Hepatocyte (in vitro differentiated cells): ENCODE data around the gene DPH5. TPM values are rescaled to one million over a fixed set of nuclear protein-coding genes. Genes with fewer than 3 reads are reported as not detected.

ENCODE experiments used
- DNase-seq: peaks from one replicate; pipeline ENCODE4 v3.0.0-alpha.2; 2016; ENCODE audit warnings: low spot score
- H2AFZ ChIP-seq: fragments of 200-600 bp; sonication (generic); 2 replicates; pipeline ENCODE4 v1.6.0; 2016; ENCODE audit warnings: antibody characterized with exemption, mild to moderate bottlenecking
- H3K27ac ChIP-seq: fragments of 200-600 bp; sonication (generic); 2 replicates; pipeline ENCODE4 v1.5.1; 2016; ENCODE audit warnings: mild to moderate bottlenecking
- H3K27me3 ChIP-seq: fragments of 200-600 bp; sonication (generic); 2 replicates; pipeline ENCODE4 v1.6.1; 2016
- H3K36me3 ChIP-seq: fragments of 200-600 bp; sonication (generic); replicated peaks from 2 replicates; pipeline ENCODE4 v1.5.1; 2016; ENCODE audit warnings: low read depth; ENCODE audit not compliant: insufficient read depth
- H3K4me1 ChIP-seq: fragments of 200-600 bp; sonication (generic); 2 replicates; pipeline ENCODE4 v1.5.1; 2016; ENCODE audit warnings: mild to moderate bottlenecking, moderate library complexity; ENCODE audit not compliant: insufficient read depth
- H3K4me2 ChIP-seq: fragments of 200-600 bp; sonication (generic); 2 replicates; pipeline ENCODE4 v1.6.0; 2016
- H3K4me3 ChIP-seq: fragments of 200-600 bp; sonication (generic); 2 replicates; pipeline ENCODE4 v1.5.1; 2016; ENCODE audit warnings: mild to moderate bottlenecking
- H3K79me2 ChIP-seq: fragments of 200-600 bp; sonication (generic); 2 replicates; pipeline ENCODE4 v1.6.0; 2017; ENCODE audit warnings: mild to moderate bottlenecking
- H3K9me2 ChIP-seq: fragments of 200-600 bp; sonication (generic); replicated peaks from 2 replicates; pipeline ENCODE4 v1.6.0; 2017; ENCODE audit warnings: mild to moderate bottlenecking; ENCODE audit not compliant: insufficient read depth
- H3K9me3 ChIP-seq: fragments of 200-600 bp; sonication (generic); 2 replicates; pipeline ENCODE4 v1.5.1; 2016; ENCODE audit warnings: low read depth, mild to moderate bottlenecking
- H4K20me1 ChIP-seq: fragments of 200-600 bp; sonication (generic); 2 replicates; pipeline ENCODE4 v1.6.0; 2016; ENCODE audit warnings: mild to moderate bottlenecking; ENCODE audit not compliant: insufficient read depth, poor library complexity, severe bottlenecking
- CTCF ChIP-seq: fragments of 200-600 bp; sonication (generic); IDR thresholded peaks from 2 replicates; pipeline ENCODE4 v1.5.1; 2016; ENCODE audit warnings: antibody characterized with exemption, mild to moderate bottlenecking; ENCODE audit not compliant: poor library complexity
- EZH2 ChIP-seq: fragments of 200-600 bp; sonication (generic); IDR thresholded peaks from 2 replicates; pipeline ENCODE4 v1.6.1; 2016; ENCODE audit warnings: antibody characterized with exemption, mild to moderate bottlenecking, borderline replicate concordance
- EZH2phosphoT487 ChIP-seq: fragments of 200-600 bp; sonication (generic); IDR thresholded peaks from one replicate; pipeline ENCODE4 v1.6.1; 2018; ENCODE audit warnings: antibody characterized with exemption, mild to moderate bottlenecking, low read depth, moderate library complexity; ENCODE audit not compliant: unreplicated experiment, severe bottlenecking
- WGBS: methylation state at CpG from one replicate; pipeline ENCODE4 v1.1.6; 2016; ENCODE audit warnings: low lambda C conversion rate; ENCODE audit errors: missing lambda C conversion rate; 5-methylcytosine and 5-hydroxymethylcytosine counted together
- polyA plus RNA-seq: library from polyadenylated mRNA; unstranded; fragments of >200 nt; fragmentation: Nextera tagmentation; extraction: Ambion mirVana; gene quantifications from 2 replicates; pipeline ENCODE4 v1.2.1, GENCODE V29; 2016
- total RNA-seq: library from RNA; depleted of rRNA; stranded (reverse); fragments of >200 nt; gene quantifications from 2 replicates; pipeline ENCODE4 v1.2.3, GENCODE V29; 2014

The DPH5 gene
- total and polyA plus RNA-seq, 2 experiments from 2014 or later, result 19.8 to 35.7 TPM

DNA sequence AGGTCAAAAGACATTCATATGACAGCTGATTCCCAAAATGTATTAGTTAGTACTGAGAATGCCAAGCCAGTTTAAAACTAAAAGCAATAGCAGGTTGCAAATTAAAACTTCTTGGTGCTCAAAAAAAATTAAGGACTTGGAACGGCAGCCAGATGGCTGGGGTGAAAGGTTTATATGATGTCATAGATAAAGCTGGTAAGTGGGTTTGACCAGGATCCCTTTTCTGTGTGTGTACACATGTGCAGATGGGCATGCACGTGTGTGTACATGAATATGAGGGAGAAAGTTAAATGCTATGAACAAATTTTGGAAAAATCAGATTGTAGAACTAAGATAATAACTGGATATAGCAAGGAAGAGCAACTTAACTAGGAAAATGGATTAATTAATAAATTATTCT lies 39.1 kb upstream of the DPH5 start:
- no peaks in the 10 kb centered on the region for H3K79me2 ChIP-seq
- no peak for TF ChIP-seq EZH2
- TF ChIP-seq EZH2phosphoT487, result no peak
- TF ChIP-seq CTCF, result no peak
- no peaks in the 10 kb centered on the region for H3K9me2 ChIP-seq
- H3K4me1 ChIP-seq, result no peaks in the 10 kb centered on the region
- no peak overlapping the region for H3K4me3 ChIP-seq
- H3K9me3 ChIP-seq, result no peaks in the 10 kb centered on the region
- no peak for DNase-seq
- H3K4me2 ChIP-seq, result no peak overlapping the region
- H3K27me3 ChIP-seq, result no peaks in the 10 kb centered on the region
- H3K36me3 ChIP-seq, result no peaks in the 10 kb centered on the region
- H3K27ac ChIP-seq, result no peak overlapping the region
- H4K20me1 ChIP-seq, result no peaks in the 10 kb centered on the region
- no peak overlapping the region for H2AFZ ChIP-seq
- 75% methylated on average over 2 of the region's 2 CpGs for WGBS

GRCh38 chr1:101060992-101061391 lies 35.4 kb upstream of the DPH5 start:
- 97% methylated on average over 1 of the region's 1 CpG for WGBS
- Histone ChIP-seq H2AFZ (no peak overlapping the region), H3K9me2 (no peaks in the 10 kb centered on the region), H3K4me2 (no peak overlapping the region), H3K36me3 (no peaks in the 10 kb centered on the region), H3K79me2 (no peaks in the 10 kb centered on the region), H3K4me3 (no peak overlapping the region), H3K27ac (no peak overlapping the region), H4K20me1 (no peaks in the 10 kb centered on the region), H3K27me3 (no peaks in the 10 kb centered on the region), H3K4me1 (no peaks in the 10 kb centered on the region), H3K9me3 (no peaks in the 10 kb centered on the region)
- DNase-seq, result no peak
- TF ChIP-seq CTCF, result no peak
- TF ChIP-seq EZH2, result no peak
- TF ChIP-seq EZH2phosphoT487, result no peak

DNA sequence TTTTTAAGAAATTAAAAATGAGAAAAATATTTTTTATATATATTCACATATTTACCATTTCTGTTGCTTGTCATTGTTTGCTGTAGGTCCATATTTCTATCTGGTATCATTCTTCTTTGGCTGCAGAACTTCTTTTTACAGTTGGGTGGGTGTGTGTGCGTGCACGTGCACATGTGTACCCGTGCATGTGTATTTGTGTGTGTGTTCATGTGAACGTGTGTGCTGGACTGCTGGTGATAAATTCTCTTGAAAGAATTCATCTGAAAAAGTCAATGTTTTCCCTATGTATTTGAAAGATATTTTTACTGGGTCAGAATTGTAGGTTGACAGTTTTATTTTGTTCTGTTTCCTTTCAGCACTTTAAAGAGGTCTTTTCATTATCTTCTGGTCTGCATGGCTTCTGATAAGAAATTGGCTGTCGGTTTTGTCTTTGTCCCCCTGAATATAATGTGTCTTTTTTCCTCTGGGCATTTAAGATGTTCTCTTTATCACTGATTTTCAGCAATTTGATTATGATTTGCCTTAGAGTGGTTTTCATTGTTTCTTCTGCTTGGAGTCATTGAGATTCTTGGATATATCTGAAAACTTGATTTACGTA lies 34.5 kb upstream of the DPH5 start:
- H3K27me3 ChIP-seq, result no peaks in the 10 kb centered on the region
- no peak overlapping the region for H3K4me2 ChIP-seq
- TF ChIP-seq CTCF, result no peak
- no peak for TF ChIP-seq EZH2
- TF ChIP-seq EZH2phosphoT487, result no peak
- H3K4me3 ChIP-seq, result no peak overlapping the region
- no peaks in the 10 kb centered on the region for H3K36me3 ChIP-seq
- H4K20me1 ChIP-seq, result no peaks in the 10 kb centered on the region
- H3K9me3 ChIP-seq, result no peaks in the 10 kb centered on the region
- no peak overlapping the region for H2AFZ ChIP-seq
- no peaks in the 10 kb centered on the region for H3K4me1 ChIP-seq
- no peaks in the 10 kb centered on the region for H3K9me2 ChIP-seq
- H3K79me2 ChIP-seq, result no peaks in the 10 kb centered on the region
- WGBS, result 49% methylated on average over 6 of the region's 6 CpGs
- DNase-seq, result no peak
- H3K27ac ChIP-seq, result no peak overlapping the region

DNA sequence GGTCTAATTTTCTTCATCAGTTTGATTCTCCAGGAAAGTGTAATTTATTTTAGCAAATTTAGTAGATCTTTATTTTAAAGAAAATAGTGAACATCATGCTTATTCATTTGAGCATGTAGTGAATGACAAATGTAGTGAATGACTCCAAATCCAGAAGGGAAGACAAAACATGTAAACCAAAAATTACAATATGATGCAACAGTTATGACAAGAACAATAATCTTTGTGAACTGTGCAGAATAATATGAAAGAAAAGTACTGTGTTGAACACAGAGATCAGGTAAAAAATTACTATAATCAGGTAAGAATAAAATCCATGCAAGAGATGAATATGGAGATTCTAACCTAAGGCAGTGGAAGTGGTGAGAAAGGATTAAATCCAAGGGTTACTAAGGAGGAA lies 30.0 kb upstream of the DPH5 start:
- DNase-seq, result no peak
- Histone ChIP-seq H3K79me2 (no peaks in the 10 kb centered on the region), H2AFZ (no peak overlapping the region), H4K20me1 (no peaks in the 10 kb centered on the region), H3K9me2 (no peaks in the 10 kb centered on the region), H3K4me2 (no peak overlapping the region), H3K36me3 (no peaks in the 10 kb centered on the region), H3K9me3 (no peaks in the 10 kb centered on the region), H3K4me3 (no peak overlapping the region), H3K4me1 (no peaks in the 10 kb centered on the region), H3K27me3 (no peaks in the 10 kb centered on the region), H3K27ac (no peak overlapping the region)
- TF ChIP-seq EZH2, result no peak
- no peak for TF ChIP-seq EZH2phosphoT487
- TF ChIP-seq CTCF, result no peak
